ENCODE measurements around the gene MTHFD2L. TPM values are rescaled to one million over a fixed set of nuclear protein-coding genes. Genes with fewer than 3 reads are reported as not detected.

MTHFD2L gene
- total RNA-seq, 4 donors from 2014 or later, result 22.3 to 30.8 (median 27.0) TPM

GRCh38 chr4:74110670-74111069, 47.2 kb upstream of the MTHFD2L start:
- peaks cover 10 to 39% of the 10 kb centered on the region in 2 donors for H3K4me1 ChIP-seq
- no peaks in the 10 kb centered on the region for H3K27me3 ChIP-seq
- TF ChIP-seq CTCF (IDR thresholded peaks at IDR 0.05) (no peak), POLR2A (IDR thresholded peaks at IDR 0.05) (no peak)
- no peaks in the 10 kb centered on the region for H3K36me3 ChIP-seq
- DNase-seq, result no peak
- H3K4me3 ChIP-seq (replicated peaks in 1 of 3), result no peak overlapping the region
- H3K9me3 ChIP-seq, result no peaks in the 10 kb centered on the region
- intact Hi-C loops (cut with DNase I), result no loop called here
- peak overlapping the region in 1 of 3 donors; percentile 90 for H3K27ac ChIP-seq

GRCh38 chr4:74111306-74111975, 46.5 kb upstream of the MTHFD2L start:
- intact Hi-C loops (cut with DNase I), result no loop called here
- 86 to 91% methylated on average over 5 of the region's 5 CpGs for WGBS, 2 donors
- H3K4me1 ChIP-seq, result peaks cover 10 to 41% of the 10 kb centered on the region in 2 donors

GRCh38 chr4:74111990-74112389, 45.9 kb upstream of the MTHFD2L start:
- intact Hi-C loops (cut with DNase I), result no loop called here
- DNase-seq, result peak; percentile 73 to 75
- TF ChIP-seq POLR2A (IDR thresholded peaks at IDR 0.05), result peak in 1 of 2 donors; percentile 43
- TF ChIP-seq CTCF (IDR thresholded peaks at IDR 0.05), result peak in 1 of 6 experiments; percentile 9
- Histone ChIP-seq H3K36me3 (no peaks in the 10 kb centered on the region), H3K9me3 (no peaks in the 10 kb centered on the region), H3K4me3 (replicated peaks in 1 of 3) (no peak overlapping the region), H3K4me1 (peaks cover 10 to 47% of the 10 kb centered on the region in 2 donors), H3K27ac (peak overlapping the region; percentile 58 to 90 (median 82)), H3K27me3 (no peaks in the 10 kb centered on the region)
- WGBS, 2 donors, result 24 to 30% methylated on average over 5 of the region's 5 CpGs

More at GRCh38 chr4:74111306-74111975, 46.5 kb upstream of the MTHFD2L start:
- Histone ChIP-seq H3K9me3 (no peaks in the 10 kb centered on the region), H3K4me3 (replicated peaks in 1 of 3) (no peak overlapping the region), H3K27me3 (no peaks in the 10 kb centered on the region), H3K36me3 (no peaks in the 10 kb centered on the region), H3K27ac (peak overlapping the region; percentile 7 to 90 (median 82))
- no peak for DNase-seq
- TF ChIP-seq CTCF (IDR thresholded peaks at IDR 0.05) (no peak), POLR2A (IDR thresholded peaks at IDR 0.05) (no peak)

GRCh38 chr4:74112399-74113105, 45.4 kb upstream of the MTHFD2L start:
- no peaks in the 10 kb centered on the region for H3K27me3 ChIP-seq
- no peak for TF ChIP-seq CTCF (IDR thresholded peaks at IDR 0.05)
- H3K36me3 ChIP-seq, result no peaks in the 10 kb centered on the region
- H3K27ac ChIP-seq, result peak overlapping the region; percentile 58 to 90 (median 82)
- WGBS, 2 donors, result 92 to 97% methylated on average over 3 of the region's 3 CpGs
- H3K4me3 ChIP-seq (replicated peaks in 1 of 3), result no peak overlapping the region
- intact Hi-C loops (cut with DNase I), result no loop called here
- DNase-seq, result peak; percentile 47 to 60
- peaks cover 15 to 52% of the 10 kb centered on the region in 2 donors for H3K4me1 ChIP-seq
- no peaks in the 10 kb centered on the region for H3K9me3 ChIP-seq

- TF ChIP-seq POLR2A (IDR thresholded peaks at IDR 0.05), result no peak
- TF ChIP-seq CTCF (IDR thresholded peaks at IDR 0.05), result no peak
- Histone ChIP-seq H3K9me3 (no peaks in the 10 kb centered on the region), H3K4me3 (replicated peaks in 1 of 3) (no peak overlapping the region), H3K4me1 (peaks cover 16 to 47% of the 10 kb centered on the region in 2 donors), H3K27me3 (no peaks in the 10 kb centered on the region), H3K36me3 (no peaks in the 10 kb centered on the region), H3K27ac (no peak overlapping the region)
- DNase-seq, result no peak
- intact Hi-C loops (cut with DNase I), result no loop called here
- 97 to 100% methylated on average over 1 of the region's 1 CpG for WGBS, 2 donors
Observed at GRCh38 chr4:74114234-74114633, 43.7 kb upstream of the MTHFD2L start.
